A204.1 (cell line): ENCODE measurements around the gene MYL6B.

Experiments
- FAIRE-seq: peaks from 2 replicates; lab custom pipeline; 2012; peaks lifted over from hg19 to GRCh38; lab: Jason Lieb, UNC

Gene MYL6B

GRCh38 chr12:56122637-56123036 lies 29.8 kb upstream of the MYL6B start:
- FAIRE-seq = no peak

GRCh38 chr12:56124133-56124532 lies 28.3 kb upstream of the MYL6B start:
- FAIRE-seq = no peak

DNA sequence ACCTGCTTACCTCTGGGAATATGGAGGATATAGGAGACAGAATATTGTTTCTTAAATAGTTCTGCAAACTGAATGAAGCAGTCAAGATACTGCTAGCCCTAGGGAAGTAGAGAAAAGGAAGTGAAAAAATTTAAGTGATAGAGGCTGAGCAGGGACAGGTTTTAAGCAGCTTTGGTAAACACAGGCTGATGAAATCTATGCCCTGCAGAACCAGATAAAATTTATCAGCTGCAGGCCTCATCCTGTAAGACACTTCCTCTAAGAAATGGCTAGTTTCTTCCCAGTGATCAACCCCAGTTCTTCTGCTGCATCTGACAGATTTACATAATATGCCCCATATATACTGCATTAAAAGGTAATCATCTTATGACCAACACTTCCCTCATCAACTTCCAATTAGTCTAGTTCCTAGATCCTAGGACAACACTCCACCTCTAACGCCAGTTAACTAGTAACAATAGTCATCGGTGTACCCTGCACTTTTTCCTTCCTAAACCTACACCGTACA lies 25.6 kb upstream of the MYL6B start:
- FAIRE-seq = no peak

DNA sequence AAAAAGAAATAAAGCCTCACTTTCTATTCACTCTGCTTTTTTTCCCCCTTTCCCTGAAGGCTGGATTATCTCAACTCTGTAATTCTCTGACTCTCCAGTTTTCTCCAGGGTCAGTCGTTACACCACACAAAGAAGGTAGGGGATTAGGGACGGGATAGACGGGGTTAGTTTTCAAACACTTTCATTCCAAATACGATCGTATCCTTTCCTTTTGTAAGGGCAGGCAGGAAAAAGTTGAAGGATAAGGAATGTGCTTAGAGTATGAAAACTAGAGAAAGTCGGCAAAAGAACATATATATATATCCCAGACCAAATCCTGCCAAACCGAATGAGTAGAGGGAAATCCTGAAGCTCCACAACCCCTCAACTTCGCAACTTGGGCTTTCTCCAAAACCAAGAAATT lies 24.9 kb upstream of the MYL6B start:
- FAIRE-seq = no peak

DNA sequence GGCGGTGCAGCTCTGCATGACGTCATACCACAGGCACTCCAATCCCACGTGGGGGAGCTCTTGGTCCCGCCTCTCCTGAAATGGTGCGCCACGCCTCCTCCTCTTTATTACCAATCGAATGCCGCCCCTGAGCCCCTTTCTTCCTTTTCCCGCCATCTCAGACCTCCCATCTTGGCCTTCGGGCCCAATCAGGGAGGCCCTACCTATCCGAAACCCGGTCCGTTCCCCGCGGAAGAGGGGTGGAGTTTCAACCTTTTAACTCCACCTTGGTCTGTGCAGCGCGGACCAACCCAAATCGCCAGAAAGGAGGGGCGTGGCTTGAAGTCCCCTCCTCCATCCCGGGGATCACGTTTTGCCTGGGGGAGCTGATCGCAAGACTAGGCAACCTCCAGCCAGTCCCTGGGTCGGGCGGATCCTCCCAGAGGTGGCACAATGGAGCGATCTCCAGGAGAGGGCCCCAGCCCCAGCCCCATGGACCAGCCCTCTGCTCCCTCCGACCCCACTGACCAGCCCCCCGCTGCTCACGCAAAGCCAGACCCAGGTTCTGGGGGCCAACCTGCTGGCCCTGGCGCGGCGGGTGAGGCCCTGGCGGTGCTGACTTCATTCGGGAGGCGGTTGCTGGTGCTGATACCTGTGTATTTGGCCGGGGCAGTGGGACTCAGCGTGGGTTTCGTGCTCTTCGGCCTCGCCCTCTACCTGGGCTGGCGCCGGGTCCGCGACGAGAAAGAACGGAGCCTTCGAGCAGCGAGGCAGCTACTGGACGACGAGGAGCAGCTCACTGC lies 24.3 kb upstream of the MYL6B start, which contains the start of gene ESYT1:
TSS of gene ESYT1 (plus strand) at position 380 of the 782 bp plus-strand sequence. CDS start at position 433, 53 bp downstream.
- peak; percentile 99 for FAIRE-seq

GRCh38 chr12:56128670-56129205 lies 23.6 kb upstream of the MYL6B start:
- FAIRE-seq = no peak

DNA sequence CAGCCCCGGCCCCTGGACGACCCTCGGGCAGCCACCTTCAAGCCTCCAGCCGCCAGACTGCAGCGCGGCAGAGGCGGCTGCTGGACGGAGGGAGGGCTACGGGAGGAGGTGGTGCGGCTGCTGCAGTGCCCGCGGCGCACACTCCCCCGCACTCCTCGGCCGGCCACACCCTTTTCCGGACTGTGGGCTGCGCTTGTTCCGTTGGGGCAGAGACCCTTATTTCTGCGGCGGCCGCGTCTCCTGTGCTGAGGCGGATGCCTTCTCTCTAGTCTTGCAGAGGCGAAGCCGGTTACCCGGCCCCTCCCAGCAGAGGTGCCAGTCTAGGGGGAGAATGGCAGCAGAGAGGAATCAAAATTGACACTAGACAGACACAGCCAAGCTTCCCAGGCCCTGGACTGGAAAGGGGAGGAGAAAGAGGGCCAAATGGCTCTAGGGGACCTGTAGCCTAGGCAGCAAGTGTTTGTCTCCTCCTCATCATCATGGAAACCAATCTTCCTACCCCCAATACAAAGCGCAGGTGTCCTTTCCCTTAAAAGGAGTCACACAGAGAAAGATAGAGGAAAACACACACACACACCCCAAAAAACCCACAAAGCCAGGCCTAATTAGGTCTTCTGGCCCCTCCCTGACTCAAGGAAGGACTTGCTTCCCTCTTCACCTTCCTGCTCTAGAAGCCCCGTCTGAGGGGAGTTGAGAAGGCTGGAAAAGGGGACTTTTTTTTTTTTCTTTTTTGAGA lies 23.0 kb upstream of the MYL6B start:
- no peak for FAIRE-seq

DNA sequence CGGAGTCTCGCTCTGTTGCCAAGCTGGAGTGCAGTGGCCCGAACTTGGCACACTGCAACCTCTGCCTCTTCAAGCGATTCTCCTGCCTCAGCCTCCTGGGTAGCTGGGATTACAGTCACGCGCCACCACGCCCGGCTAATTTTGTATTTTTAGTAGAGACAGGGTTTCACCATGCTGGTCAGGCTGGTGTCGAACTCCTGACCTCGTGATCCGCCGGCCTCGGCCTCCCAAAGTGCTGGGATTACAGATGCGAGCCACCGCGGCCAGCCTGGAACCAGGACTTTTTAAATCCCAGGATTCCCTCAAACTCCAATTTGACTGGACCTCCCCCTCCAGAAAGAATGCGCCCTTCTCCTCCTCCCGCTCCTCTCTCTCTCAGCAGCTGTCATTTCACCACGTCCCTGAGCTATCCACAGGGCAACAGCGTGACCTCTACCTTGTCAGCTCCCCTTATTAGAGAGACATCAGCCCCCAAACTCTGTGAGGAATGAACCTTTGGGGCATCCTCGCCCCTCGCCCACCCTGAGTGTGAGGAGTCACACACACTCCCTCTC lies 22.4 kb upstream of the MYL6B start:
- no peak for FAIRE-seq

DNA sequence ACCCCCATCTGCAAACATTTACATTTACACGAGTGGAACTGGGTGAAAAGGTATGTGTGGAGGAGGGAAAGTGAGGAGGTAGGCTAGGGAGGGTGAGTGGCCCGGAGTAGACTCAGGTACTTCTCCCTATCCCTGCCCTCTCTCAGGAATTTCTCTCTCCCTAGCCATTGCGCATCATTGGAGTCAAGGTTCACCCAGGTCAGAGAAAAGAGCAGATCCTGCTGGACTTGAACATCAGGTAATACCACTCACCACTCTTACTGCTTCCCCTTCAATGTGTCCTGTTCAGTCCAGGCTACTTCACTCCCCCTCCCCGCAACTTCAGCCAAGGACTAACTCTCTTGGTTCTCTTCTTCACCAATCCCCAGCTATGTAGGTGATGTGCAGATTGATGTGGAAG lies 21.5 kb upstream of the MYL6B start:
- no peak for FAIRE-seq

GRCh38 chr12:56134897-56135296 lies 17.5 kb upstream of the MYL6B start:
- FAIRE-seq = no peak

GRCh38 chr12:56137853-56138571 lies 14.4 kb upstream of the MYL6B start:
- FAIRE-seq = no peak

GRCh38 chr12:56141946-56142784 lies 10.2 kb upstream of the MYL6B start:
- FAIRE-seq = no peak

- FAIRE-seq = no peak
Measured at GRCh38 chr12:56143217-56143616, 9.2 kb upstream of the MYL6B start.

- no peak for FAIRE-seq
Measured at GRCh38 chr12:56143870-56144269, 8.5 kb upstream of the MYL6B start.

GRCh38 chr12:56145217-56145616 lies 7.2 kb upstream of the MYL6B start:
- no peak for FAIRE-seq

GRCh38 chr12:56146492-56147460 lies 5.6 kb upstream of the MYL6B start:
- no peak for FAIRE-seq

GRCh38 chr12:56150563-56150962 lies 1.8 kb upstream of the MYL6B start:
- FAIRE-seq = no peak

DNA sequence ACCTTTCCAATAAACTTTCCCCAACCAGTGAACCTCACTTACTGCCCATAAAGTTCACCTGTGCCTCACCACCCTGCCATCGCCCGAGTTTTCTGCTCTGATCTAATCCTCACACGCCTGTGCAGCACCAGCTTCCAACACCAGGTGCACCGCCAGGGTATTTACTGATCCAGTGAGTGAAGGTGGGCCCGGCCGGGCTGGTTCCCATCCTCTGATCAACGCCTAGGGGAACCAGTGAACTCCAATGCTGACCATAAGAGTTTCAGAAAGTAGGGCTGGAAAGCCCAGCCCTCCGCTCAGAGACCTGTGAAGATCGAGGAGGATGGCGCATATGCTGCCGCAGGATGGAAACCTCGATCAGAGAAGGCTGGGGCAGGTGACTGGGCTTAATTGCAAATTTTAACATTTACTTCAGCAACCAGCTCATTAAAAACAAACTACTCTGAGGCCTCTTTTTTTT lies 685 bp upstream of the MYL6B start:
- no peak for FAIRE-seq

DNA sequence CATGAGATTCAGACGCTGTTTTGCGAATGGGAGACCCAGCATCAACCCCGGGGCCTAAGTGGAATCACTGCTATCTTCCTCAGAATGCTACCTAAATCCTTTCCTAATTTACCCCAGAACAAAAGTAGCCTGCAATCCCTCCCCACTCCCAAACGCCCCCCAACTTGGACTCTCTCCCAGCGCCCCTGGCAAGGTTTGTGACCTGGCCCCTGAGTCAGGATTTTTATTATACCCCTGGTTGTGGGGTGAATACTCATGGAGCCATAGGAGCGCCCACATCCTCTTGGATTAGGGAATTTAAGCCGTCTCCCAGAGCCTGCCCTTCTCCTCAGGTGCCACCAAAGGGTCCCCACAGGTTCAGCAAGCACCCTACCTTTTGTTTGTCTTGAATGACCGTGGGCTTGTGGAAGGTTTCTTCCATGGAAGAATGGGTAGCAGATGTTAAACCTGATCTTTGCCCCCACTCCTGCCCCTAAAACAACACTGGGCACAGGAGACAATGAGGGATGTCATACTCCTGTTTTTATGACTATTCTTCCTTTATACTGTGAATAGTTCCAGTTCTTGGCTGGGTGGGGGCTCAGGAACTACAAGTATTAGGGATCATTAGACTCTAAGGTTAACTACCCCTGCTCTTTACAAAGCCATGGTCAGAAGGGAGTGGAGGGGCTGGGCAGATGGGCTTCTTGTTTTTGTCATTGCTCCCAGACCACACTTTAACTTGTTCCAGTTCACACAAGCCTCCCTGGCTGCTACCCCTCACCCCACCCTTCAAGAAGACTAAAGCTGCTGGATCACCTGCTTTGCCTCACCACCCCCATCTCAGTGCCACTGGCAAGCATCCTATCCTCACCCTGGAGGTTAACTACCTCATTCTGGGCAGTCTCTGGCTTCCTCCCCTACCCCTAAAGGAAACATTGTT lies 630 bp downstream of the MYL6B start:
- FAIRE-seq = no peak
